Fibroblast of mammary gland (primary cell): ENCODE measurements around the gene RAD54L.

ENCODE experiments used
- DNase-seq: peaks from one replicate; pipeline ENCODE4 v3.0.0-alpha.2; 2010; ENCODE audit warnings: low read depth
- H3K4me3 ChIP-seq: 2 replicates; pipeline ENCODE4 v1.5.1; 2011; ENCODE audit warnings: low read depth, mild to moderate bottlenecking, low read length, moderate library complexity; ENCODE audit not compliant: control insufficient read depth
- TF ChIP-seq, protein P1 (sequence below): conservative IDR thresholded peaks from 2 replicates; pipeline ENCODE4 v1.5.1; 2011; ENCODE audit warnings: low read depth, low read length, inconsistent platforms; ENCODE audit not compliant: control insufficient read depth, insufficient read depth

Gene RAD54L

DNA sequence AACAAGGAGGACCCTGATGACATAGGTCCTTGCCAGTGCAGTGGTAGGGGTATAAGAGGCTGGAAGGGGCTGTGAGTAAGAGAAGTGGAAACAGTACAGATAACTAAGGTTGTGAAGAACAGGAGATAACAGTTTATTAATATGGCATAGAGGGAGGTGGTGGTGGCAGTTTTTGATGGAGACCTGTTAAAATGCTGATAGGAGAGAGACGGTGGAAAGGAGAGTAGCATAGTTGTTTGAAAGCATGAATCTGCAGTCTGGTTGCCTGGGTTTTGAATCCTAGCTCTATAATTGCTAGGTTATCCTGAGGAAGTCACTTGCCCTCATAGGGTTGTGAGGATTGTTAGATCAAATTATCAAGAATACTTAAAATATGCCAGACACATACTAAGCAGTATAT is 36.5 kb downstream of the RAD54L start:
- no peak for DNase-seq
- TF ChIP-seq, protein P1, sequence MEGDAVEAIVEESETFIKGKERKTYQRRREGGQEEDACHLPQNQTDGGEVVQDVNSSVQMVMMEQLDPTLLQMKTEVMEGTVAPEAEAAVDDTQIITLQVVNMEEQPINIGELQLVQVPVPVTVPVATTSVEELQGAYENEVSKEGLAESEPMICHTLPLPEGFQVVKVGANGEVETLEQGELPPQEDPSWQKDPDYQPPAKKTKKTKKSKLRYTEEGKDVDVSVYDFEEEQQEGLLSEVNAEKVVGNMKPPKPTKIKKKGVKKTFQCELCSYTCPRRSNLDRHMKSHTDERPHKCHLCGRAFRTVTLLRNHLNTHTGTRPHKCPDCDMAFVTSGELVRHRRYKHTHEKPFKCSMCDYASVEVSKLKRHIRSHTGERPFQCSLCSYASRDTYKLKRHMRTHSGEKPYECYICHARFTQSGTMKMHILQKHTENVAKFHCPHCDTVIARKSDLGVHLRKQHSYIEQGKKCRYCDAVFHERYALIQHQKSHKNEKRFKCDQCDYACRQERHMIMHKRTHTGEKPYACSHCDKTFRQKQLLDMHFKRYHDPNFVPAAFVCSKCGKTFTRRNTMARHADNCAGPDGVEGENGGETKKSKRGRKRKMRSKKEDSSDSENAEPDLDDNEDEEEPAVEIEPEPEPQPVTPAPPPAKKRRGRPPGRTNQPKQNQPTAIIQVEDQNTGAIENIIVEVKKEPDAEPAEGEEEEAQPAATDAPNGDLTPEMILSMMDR = no peak
- no peak overlapping the region for H3K4me3 ChIP-seq

DNA sequence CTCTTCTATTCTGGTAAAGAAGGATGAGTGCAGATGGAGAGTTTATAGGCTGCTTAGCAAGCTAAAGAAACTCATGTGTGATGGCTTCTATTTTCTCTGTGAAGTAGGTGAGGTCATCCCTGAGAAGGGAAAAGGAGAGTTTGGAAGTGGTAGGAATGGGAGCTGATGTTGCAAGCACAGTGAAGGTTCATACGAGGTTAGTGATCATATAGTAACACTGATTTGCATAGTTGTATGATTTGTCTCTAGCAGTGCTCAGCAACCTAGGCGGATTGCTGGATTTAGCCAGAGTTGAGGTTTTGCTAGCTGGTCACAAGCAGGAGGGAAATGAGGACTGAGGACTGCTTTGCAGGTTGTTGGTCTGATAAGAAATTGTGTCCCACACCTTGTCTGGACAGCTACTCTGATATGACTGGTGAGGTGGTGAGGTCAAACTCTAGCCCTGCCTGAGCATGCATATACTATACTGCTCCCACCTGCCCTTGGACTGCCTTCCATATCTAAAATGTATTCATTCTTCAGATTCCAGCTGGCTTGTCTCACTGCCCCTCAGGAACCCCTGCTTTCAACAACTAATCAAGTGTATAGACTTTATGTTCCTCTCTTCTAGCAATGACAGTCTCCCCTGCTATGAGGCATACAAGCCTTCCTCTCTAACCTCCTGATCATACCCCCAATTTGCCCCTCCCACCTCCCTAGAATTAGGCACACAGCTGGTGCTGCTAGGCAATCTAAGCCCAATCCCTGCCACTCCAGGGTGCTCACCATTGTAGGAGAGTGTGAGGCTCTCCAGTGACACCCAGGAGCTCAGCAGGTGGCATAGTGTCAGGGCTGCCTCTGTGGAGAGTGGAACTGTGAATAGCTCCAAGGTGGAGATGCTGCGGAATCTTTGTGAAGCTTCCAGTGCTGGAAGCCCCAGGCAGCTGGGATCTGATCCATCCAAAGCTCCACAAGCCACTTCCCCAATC is 37.3 kb downstream of the RAD54L start:
- DNase-seq = peak; percentile 68
- H3K4me3 ChIP-seq = no peak overlapping the region
- TF ChIP-seq, protein P1 = no peak

DNA sequence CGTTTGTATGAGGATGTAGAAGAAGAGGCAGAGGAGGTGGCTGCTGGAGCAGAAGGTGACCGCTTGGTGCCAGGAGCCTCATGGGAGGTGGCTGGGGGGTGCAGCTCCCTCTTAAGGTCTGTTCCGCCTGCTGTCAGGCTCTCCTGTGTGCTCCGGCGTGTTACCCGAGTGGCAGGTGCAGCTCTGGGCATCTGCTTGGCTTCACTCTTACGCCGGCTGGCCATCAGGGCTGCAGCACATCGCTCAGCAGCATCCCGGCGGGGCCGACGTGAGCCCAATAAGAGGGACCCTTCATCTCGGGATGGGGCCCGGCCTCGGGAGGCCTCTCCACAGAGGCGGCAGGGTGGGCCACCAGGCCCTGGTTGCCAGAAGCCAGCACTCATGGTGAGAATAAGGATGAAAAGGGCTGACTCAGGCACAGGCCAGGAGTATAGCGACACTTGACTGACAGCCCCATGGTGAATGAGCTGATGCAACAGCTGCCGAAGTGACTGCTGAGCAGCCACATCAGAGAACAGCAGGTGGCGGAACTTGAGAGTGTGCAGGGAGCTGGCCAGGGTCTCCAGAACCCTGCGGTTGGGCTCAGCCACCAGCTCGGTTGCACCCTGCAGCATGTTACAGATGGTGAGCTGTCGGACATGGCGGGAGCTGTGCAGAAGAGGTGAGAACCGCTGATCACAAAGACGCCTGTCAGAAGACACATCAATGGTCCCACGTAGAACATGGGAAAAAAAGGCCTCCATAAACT is 38.3 kb downstream of the RAD54L start:
- TF ChIP-seq, protein P1 = no peak
- DNase-seq = no peak
- no peak overlapping the region for H3K4me3 ChIP-seq

DNA sequence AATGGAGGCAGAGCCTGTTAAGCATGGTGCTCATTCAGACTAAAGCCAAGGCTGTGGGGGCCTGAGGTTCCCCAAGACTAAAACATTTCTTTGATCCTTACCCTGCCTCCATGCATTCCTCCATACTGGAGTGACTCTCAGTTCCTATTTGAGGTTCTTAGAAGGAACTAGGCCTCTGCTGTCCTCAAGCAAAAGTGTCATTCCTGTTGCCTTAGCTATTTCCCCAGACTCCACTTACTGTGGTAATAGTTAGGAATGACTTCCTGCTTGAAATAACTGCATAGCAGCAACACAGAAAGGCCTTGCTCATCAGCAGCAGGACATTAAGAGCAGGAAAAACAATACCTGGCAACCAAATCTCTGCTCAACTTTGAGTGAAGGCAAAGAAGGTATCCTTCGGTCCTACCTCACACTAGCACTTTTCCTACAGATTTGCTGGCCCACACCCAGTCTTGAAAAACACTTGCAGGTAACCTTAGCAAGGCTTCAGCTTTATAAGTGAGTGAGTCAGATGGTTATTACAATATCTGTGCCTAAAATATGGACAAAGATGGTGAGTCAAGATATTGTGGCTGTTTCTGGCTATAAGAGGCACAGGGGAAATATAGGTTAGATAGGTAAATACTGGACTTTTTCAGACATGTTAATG is 41.0 kb downstream of the RAD54L start:
- DNase-seq = peak; percentile 28
- no peak overlapping the region for H3K4me3 ChIP-seq
- TF ChIP-seq, protein P1 = no peak

DNA sequence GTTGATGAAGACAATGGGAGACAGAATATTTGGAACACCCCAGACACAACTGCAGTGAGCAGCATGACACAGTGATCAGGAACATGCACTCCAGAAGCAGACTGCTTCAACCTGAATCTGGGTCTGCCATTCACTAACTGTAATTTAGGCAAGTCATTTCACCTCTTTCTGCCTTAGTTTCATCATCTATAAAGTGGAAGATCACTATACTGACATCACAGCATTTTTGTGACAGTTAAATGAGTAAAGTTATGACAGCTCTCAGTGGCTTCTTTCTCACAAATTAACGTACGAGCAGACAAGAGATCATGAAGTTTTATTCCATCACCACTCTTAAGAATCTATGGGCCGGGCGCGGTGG is 41.6 kb downstream of the RAD54L start:
- DNase-seq = no peak
- TF ChIP-seq, protein P1 = no peak
- no peak overlapping the region for H3K4me3 ChIP-seq

DNA sequence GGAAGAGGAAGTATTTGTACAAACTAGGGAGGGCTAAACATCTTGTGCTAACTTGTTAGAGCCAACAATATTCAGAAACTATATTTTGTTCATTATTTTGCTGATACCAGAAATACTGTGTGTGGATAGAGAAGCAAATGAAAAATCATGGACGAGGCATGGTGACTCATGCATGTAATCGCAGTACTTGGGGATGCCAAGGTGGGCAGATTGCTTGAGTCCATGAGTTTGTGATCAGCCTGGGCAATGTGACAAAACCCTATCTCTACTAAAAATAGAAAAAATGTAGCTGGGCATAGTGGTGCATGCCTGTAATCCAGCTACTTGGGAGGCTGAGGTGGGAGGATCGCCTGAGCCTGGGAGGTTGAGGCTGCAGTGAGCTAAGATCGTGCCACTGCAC is 42.4 kb downstream of the RAD54L start:
- no peak overlapping the region for H3K4me3 ChIP-seq
- TF ChIP-seq, protein P1 = no peak
- DNase-seq = peak; percentile 23
